Uterus (tissue), 4 donors: ENCODE measurements around the gene THSD1. TPM values are rescaled to one million over a fixed set of nuclear protein-coding genes. Genes with fewer than 3 reads are reported as not detected.

ENCODE experiments used
- small RNA-seq: library from RNA; depleted of rRNA; stranded (forward); fragments of <200 nt; gene quantifications from one replicate; pipeline ENCODE3, GENCODE V24; 2016
- total RNA-seq, 4 donors: library from RNA; depleted of rRNA in 3 of 4; stranded (reverse); fragments of >200 nt in 3 of 4; gene quantifications; one replicate each; pipeline versions ENCODE4 v1.1.0 to v1.2.4, GENCODE V29; 2014 to 2023
- donor health status: DM: yes; HTN: yes; CAD: no.

Gene THSD1
- total RNA-seq, 4 donors from 2014 or later: 5.3 to 31.2 (median 20.1) TPM

Small RNA genes within 50 kb of the gene (small RNA-seq; reads per million reads assigned to genes)
- gene RNY4P24: not detected

Other genes starting within 250 kb of the THSD1 start
- 10 to 100 TPM; 16.1 to 95.0 (median 21.9) TPM for gene NEK3, start 246.6 kb downstream of the THSD1 start, total RNA-seq
- 10 to 100 TPM; 28.9 to 99.3 (median 77.6) TPM for gene VPS36, start 44.5 kb upstream of the THSD1 start, total RNA-seq
- 10 to 100 TPM in 2 of 4 donors, 1 to 10 TPM in 1, under 1 TPM in 1; 0.26 to 35.9 (median 11.2) TPM for gene CKAP2, start 49.3 kb upstream of the THSD1 start, total RNA-seq
- 10 to 100 TPM in 1 of 4 donors, 1 to 10 TPM in 2, under 1 TPM in 1; 0.51 to 12.9 (median 7.4) TPM for gene HNRNPA1L2, start 236.3 kb upstream of the THSD1 start, total RNA-seq
- gene SUGT1, start 246.7 kb upstream of the THSD1 start, total RNA-seq: 100 to 1,000 TPM in 1 of 4 donors, 10 to 100 TPM in 3; 20.9 to 102 (median 60.5) TPM